ENCODE results near the gene MOCS3.

DNA sequence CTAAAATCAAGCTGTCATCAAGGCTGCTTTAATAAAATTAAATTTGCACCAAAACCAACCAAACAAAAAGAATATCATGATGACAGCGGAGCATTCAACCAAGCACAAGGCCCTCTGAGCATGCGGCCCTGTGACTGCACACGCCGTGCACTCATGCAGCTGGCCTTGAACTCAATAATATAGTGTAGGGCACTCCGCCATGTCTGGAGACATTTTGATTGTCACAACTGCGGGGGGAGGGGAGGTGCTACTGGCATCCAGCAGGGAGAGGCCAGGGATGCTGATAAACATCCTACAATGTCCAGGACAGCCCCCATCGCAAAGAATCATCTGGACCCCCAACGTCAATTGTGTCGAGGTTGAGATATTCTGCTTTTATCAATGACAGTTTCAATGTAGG lies 9.7 kb downstream of the MOCS3 start:
- no peak for TF ChIP-seq POLR2AphosphoS5 (IDR thresholded peaks at IDR 0.05; ENCODE audit: low read depth, low read length)
- TF ChIP-seq TAF1 (IDR thresholded peaks at IDR 0.05; ENCODE audit: borderline replicate concordance, low read depth, low read length), result no peak
- TF ChIP-seq POLR2A (IDR thresholded peaks at IDR 0.05; ENCODE audit: low read depth, low read length), result no peak
